GM12874 (cell line): ENCODE measurements around the gene SPRR5.

Experiments
- TF ChIP-seq, protein P1 (sequence below): IDR thresholded peaks from 2 replicates; pipeline ENCODE4 v1.5.1; 2011; ENCODE audit warnings: low read depth, mild to moderate bottlenecking, control low read depth, low read length, moderate library complexity; ENCODE audit not compliant: insufficient read depth

Gene SPRR5

GRCh38 chr1:152997901-152998300 lies 50.9 kb downstream of the SPRR5 start:
- TF ChIP-seq, protein P1, sequence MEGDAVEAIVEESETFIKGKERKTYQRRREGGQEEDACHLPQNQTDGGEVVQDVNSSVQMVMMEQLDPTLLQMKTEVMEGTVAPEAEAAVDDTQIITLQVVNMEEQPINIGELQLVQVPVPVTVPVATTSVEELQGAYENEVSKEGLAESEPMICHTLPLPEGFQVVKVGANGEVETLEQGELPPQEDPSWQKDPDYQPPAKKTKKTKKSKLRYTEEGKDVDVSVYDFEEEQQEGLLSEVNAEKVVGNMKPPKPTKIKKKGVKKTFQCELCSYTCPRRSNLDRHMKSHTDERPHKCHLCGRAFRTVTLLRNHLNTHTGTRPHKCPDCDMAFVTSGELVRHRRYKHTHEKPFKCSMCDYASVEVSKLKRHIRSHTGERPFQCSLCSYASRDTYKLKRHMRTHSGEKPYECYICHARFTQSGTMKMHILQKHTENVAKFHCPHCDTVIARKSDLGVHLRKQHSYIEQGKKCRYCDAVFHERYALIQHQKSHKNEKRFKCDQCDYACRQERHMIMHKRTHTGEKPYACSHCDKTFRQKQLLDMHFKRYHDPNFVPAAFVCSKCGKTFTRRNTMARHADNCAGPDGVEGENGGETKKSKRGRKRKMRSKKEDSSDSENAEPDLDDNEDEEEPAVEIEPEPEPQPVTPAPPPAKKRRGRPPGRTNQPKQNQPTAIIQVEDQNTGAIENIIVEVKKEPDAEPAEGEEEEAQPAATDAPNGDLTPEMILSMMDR, result no peak

DNA sequence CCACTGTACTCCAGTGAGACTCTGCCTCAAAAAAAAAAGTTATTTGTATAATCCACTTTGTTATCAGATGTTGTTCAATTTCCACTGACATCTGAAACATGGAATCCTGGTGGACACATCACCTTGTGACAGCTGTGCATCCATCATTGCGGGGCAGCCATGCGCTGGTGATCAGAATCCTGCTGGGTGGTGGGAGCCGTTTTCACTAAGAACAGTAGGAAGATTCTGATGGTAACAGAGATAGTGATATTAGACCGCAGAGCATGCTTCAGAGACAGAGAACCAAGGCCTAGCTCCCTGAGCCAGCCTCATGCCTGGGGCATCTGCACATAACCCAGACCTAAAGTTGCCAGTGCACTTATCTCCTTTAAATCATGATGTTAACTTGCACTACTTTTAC lies 51.5 kb downstream of the SPRR5 start:
- TF ChIP-seq, protein P1, result no peak
